Liver (tissue), 3 donors: Measurements from ENCODE around the gene M6PR.

Source experiments
- CTCF ChIP-seq: fragments of 150-350 bp; IDR thresholded peaks from 2 replicates; pipeline ENCODE4 v1.5.1; 2017; ENCODE audit warnings: improper control_type of control experiment, low read depth, low read length; ENCODE audit not compliant: missing input control
- EGR1 ChIP-seq, 2 donors: IDR thresholded peaks; 2 replicates each; pipeline ENCODE4 v1.6.1; 2016 to 2018; ENCODE audit warnings: antibody characterized with exemption in 2 of 2, low read depth in 2 of 2
- FOXA1 ChIP-seq: IDR thresholded peaks from 2 replicates; pipeline ENCODE4 v1.6.1; 2016; ENCODE audit warnings: antibody characterized with exemption
- JUND ChIP-seq, 2 donors: IDR thresholded peaks; 2 replicates each; pipeline ENCODE4 v1.6.1; 2016; ENCODE audit warnings: antibody characterized with exemption in 2 of 2
- MAX ChIP-seq: IDR thresholded peaks from 2 replicates; pipeline ENCODE4 v1.6.1; 2016; ENCODE audit warnings: antibody characterized with exemption
- RAD21 ChIP-seq, 2 donors: IDR thresholded peaks; 2 replicates each; pipeline ENCODE4 v1.6.1; 2016; ENCODE audit warnings: antibody characterized with exemption in 2 of 2, mild to moderate bottlenecking in 2 of 2
- RXRA ChIP-seq, 2 donors: IDR thresholded peaks; 2 replicates each; pipeline ENCODE4 v1.6.1; 2017 to 2018; ENCODE audit warnings: antibody characterized with exemption in 2 of 2, mild to moderate bottlenecking in 1 of 2
- SP1 ChIP-seq: IDR thresholded peaks from 2 replicates; pipeline ENCODE4 v1.6.1; 2018; ENCODE audit warnings: antibody characterized with exemption, mild to moderate bottlenecking
- TAF1 ChIP-seq: conservative IDR thresholded peaks from 2 replicates; pipeline ENCODE4 v1.6.1; 2016; ENCODE audit warnings: antibody characterized with exemption, mild to moderate bottlenecking
- TF ChIP-seq, protein P1 (sequence below): IDR thresholded peaks from 2 replicates; pipeline ENCODE4 v1.6.1; 2016; ENCODE audit warnings: antibody characterized with exemption, mild to moderate bottlenecking
- donor health status: healthy.
- donor health status: healthy.

DNA sequence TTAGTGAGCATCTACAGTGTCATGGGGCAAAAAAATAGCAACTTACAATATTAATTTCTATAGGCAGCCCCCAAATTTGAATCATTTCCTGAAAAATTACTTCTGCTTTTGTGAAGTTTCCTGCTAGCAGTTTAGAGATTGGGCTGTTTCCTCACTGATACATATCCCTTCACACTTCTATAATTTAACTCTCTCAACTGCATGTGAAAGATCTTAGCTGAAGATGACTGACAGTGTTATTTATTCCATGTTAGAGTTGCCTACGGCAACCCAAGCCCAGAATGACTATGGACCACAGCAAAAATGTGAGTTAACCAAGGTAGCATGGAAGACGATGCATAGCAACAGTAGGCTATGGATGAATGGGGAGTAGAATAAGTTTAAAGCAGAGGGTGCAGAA is 40.0 kb upstream of the M6PR start, which contains the start of gene KLRG1:
- no peak for TF ChIP-seq CTCF
- TF ChIP-seq, protein P1, sequence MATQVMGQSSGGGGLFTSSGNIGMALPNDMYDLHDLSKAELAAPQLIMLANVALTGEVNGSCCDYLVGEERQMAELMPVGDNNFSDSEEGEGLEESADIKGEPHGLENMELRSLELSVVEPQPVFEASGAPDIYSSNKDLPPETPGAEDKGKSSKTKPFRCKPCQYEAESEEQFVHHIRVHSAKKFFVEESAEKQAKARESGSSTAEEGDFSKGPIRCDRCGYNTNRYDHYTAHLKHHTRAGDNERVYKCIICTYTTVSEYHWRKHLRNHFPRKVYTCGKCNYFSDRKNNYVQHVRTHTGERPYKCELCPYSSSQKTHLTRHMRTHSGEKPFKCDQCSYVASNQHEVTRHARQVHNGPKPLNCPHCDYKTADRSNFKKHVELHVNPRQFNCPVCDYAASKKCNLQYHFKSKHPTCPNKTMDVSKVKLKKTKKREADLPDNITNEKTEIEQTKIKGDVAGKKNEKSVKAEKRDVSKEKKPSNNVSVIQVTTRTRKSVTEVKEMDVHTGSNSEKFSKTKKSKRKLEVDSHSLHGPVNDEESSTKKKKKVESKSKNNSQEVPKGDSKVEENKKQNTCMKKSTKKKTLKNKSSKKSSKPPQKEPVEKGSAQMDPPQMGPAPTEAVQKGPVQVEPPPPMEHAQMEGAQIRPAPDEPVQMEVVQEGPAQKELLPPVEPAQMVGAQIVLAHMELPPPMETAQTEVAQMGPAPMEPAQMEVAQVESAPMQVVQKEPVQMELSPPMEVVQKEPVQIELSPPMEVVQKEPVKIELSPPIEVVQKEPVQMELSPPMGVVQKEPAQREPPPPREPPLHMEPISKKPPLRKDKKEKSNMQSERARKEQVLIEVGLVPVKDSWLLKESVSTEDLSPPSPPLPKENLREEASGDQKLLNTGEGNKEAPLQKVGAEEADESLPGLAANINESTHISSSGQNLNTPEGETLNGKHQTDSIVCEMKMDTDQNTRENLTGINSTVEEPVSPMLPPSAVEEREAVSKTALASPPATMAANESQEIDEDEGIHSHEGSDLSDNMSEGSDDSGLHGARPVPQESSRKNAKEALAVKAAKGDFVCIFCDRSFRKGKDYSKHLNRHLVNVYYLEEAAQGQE, result no peak
- no peak for TF ChIP-seq TAF1
- TF ChIP-seq EGR1 (IDR thresholded peaks at IDR 0.05; ENCODE audit: low read depth in 2 of 2), result no peak
- no peak for TF ChIP-seq RAD21 (IDR thresholded peaks at IDR 0.05)
- no peak for TF ChIP-seq SP1
- no peak for TF ChIP-seq RXRA (IDR thresholded peaks at IDR 0.05)
- no peak for TF ChIP-seq MAX
- TF ChIP-seq FOXA1, result no peak
- TF ChIP-seq JUND (IDR thresholded peaks at IDR 0.05), result no peak
